NCI-H2196 (cell line): Measurements from ENCODE around the gene ESYT2.

Source experiments
- DNase-seq: peaks from one replicate; lab custom pipeline; 2025; ENCODE audit not compliant: unreplicated experiment; lab: John Stamatoyannopoulos, UW

The ESYT2 gene

GRCh38 chr7:158827411-158828132 lies 1.7 kb downstream of the ESYT2 start:
- no peak for DNase-seq

DNA sequence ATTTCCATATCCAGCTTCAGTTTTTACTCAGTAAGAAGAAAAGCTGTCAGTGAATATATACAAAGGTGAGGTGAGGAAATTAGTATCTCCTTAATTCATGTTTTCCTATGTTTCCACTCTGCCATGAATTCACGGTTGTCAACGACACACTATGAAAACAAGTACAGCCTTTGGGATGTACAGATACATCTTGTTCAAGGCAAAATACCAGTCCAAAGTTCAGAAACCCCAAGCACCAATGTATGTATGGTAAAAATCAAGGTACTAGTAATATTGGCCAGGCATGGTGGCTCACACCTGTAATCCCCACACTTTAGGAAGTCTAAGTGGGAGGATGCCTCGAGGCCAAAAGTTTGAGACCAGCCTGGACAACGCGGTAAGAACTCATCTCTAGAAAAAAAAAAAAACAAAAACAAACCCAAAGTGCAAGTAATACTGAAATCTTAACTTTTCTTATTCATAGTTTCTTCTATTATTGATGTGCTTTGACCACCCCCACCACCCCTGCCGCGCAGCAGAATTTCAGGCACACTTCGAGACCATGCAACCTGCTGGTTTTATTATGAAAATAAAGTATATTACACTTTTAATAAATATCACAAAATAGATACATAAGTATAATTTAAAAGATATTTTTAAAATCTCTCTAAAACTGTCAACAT lies 3.5 kb downstream of the ESYT2 start:
- no peak for DNase-seq

GRCh38 chr7:158824028-158824427 lies 5.3 kb downstream of the ESYT2 start:
- DNase-seq, result no peak

DNA sequence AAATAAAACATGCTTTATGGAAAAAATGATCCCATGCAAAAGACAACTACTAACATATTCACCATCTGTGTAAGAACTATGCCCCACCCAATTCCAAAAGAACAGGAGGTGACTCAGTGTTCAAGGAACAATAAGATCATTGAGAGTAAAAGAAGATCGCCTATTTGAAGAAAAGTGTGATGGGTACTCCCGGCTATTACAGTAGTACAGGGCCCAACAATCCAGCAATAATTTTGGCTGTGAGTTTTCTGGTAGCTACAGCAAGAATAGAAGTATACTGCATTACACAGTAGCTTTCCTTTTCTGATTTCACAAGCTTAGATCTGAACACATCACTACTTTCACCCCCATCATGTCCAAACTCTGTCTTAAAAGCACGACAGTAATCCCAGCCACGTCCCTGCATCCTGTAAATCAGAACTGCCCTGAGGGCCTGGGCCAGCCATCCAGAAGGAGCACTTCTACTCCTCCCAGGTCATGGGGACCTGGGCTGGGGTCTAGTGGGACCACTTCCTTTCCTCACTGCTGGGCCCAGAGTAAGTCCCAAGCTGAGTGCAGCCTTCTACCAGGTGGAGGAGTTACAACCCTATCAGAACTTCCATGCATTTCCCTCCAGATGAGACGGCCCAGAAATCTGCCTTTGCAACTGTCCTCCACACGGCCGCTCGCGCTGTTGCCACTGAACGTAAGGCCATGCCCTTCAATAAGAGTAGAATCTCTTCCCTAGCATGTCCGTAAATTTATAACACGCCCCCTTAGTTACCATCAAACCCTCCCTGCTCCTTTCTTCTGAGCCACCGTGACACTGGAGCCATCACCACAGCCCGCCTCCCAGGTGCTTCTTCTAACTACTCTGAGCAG lies 7.9 kb downstream of the ESYT2 start:
- no peak for DNase-seq

GRCh38 chr7:158820656-158821055 lies 8.7 kb downstream of the ESYT2 start:
- no peak for DNase-seq

DNA sequence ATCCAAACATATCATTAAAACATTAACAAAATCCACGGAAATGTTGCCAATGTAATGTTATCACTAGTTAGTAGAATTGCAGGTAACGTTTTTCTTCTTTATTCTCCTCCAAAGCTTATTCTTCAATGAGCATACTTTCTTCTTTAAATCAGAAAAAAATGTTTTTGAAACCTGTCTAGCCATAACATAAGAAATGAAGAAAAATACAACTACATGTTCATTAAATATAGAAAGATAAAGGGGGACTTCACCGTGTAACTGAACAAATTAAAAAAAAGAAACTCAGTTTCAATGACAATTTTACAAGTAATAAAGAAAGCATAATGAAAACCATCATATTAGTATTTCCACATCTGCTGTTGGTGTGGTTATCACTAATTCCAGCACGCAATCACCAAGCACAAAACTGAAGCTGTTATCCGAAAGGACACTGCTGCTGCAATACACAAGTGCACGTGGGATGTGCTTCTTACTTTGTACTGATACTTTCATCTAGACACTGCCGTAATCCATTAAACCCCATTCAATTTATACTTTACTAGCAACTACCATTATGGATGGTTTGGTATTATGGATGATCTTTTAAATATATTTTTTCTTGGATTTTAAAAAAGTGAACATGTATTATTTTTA lies 9.6 kb downstream of the ESYT2 start:
- DNase-seq, result no peak

- peak; percentile 33 for DNase-seq
These were observed 10.7 kb downstream of the ESYT2 start for GRCh38 chr7:158818325-158819213.

- DNase-seq, result no peak
These were observed 12.3 kb downstream of the ESYT2 start for GRCh38 chr7:158816995-158817394.

- DNase-seq, result no peak
These were observed 13.0 kb downstream of the ESYT2 start for GRCh38 chr7:158816271-158816670.

DNA sequence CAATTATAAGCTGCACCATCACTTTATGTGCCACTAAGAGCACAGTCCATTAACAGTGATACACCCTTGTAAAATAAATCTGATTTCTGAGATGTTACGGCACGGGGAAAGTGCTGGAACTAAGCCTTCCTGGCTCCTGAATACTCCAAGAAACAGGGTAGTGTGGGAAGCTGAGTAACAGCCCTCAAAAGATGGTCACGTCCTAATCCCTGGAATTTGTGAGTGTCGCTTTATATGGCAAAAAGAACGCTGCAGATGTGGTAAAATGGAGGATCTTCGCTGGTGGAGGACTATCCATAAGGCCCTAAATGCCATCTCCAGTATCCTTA lies 13.5 kb downstream of the ESYT2 start:
- DNase-seq, result no peak

- peak; percentile 13 for DNase-seq
These were observed 14.1 kb downstream of the ESYT2 start for GRCh38 chr7:158815083-158815799.

- DNase-seq, result no peak
These were observed 14.7 kb downstream of the ESYT2 start for GRCh38 chr7:158814637-158815036.

DNA sequence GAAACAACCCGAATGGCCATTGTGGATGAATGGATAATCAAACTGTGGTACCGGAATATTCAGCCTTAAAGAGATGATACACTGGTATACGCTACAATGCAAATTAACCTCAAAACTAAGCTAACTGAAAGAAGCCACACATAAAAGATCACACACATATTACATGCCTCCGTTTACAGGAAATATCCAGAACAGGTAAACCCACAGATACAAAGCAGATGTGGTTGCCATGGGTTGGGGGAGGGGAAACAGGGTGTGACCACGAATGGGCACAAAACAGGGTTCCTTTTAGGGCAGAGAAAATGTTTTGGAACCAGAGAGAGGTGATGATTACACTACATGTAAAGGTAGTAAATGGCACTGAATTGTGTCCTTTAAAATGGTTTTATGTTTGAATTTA lies 16.6 kb downstream of the ESYT2 start:
- DNase-seq, result no peak

- no peak for DNase-seq
These were observed 17.4 kb downstream of the ESYT2 start for GRCh38 chr7:158811894-158812293.

GRCh38 chr7:158811461-158811860 lies 17.8 kb downstream of the ESYT2 start:
- no peak for DNase-seq

DNA sequence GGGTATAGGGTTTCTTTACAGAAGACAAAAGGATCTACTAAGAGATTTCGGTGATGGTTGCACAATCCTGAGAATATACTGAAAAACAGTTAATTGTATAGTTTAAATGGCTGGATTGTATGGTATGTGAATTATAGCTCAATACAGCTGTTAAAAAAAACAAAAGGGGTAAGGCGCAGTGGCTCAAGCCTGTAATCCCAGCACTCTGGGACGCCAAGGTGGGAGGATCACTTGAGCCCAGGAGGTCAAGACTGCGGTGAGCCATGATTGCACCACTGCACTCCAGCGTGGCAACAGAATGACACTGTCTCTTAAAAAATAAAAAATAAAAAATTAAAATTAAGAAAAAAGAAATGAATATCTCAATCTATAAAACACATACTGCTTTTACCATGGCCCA lies 18.5 kb downstream of the ESYT2 start:
- DNase-seq, result no peak

DNA sequence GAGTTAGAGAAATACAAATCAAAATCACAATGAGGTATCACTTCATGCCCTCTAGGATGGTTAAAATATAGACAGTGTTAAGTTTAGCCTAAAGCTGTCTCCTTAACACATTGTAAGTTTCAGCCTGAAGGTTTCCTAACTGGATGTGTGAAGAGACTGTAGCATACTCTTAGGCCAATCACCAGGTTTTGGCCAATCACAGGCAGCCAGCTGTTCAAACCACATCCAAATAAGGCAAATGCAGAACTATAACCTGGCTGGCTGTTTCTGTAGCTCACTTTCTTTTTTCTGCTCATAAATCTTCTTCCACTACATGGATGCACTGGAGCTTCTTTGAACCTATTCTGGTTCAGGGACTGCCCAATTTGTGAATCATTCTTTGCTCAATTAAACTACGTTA lies 19.7 kb downstream of the ESYT2 start:
- no peak for DNase-seq

DNA sequence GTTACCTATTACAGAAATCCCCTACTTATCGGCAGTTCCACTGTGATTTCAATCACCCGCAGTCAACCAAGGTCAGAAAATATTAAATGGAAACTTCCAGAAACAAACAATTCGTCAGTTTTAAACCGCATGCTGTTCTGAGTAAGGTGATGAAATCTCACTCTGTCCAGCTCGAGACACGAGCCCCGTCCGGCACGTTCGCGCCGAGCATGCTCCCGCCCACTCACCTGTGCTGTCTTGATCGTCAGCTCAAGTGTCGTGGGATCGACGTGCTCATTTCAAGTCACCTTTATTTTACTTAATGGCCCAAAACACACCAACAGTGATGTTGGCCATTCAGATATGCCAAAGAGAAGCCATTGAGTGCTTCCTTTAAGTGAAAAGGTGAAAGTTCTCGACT lies 21.2 kb downstream of the ESYT2 start:
- no peak for DNase-seq

GRCh38 chr7:158805937-158806336 lies 23.4 kb downstream of the ESYT2 start:
- DNase-seq, result no peak

- DNase-seq, result no peak
These were observed 23.9 kb downstream of the ESYT2 start for GRCh38 chr7:158805414-158805813.
